HepG2 (cell line): ENCODE results near the gene ZNF391.

ENCODE experiments used
- CEBPB ChIP-seq: IDR thresholded peaks from 2 replicates; pipeline ENCODE4 v1.6.1; 2011; ENCODE audit warnings: low read depth, low read length, improper control_type of control experiment, borderline replicate concordance
- EP300 ChIP-seq, 3 experiments: sonication (generic) in 1 of 3; formaldehyde crosslinking in 1 of 3; IDR thresholded peaks; 2 replicates each; pipeline versions ENCODE4 v1.5.1 to v1.6.1; 2011 to 2020; ENCODE audit warnings: low read depth in 2 of 3, low read length in 2 of 3, borderline replicate concordance in 1 of 3, improper control_type of control experiment in 1 of 3, mild to moderate bottlenecking in 1 of 3, missing genetic modification reagents in 1 of 3, moderate library complexity in 1 of 3
- HOXD1 ChIP-seq: sonication (generic); formaldehyde crosslinking; IDR thresholded peaks from 2 replicates; pipeline ENCODE4 v1.5.0; 2020; ENCODE audit warnings: missing genetic modification reagents
- MAX ChIP-seq: IDR thresholded peaks from 2 replicates; pipeline ENCODE4 v1.6.1; 2012; ENCODE audit warnings: inconsistent platforms
- MXI1 ChIP-seq: IDR thresholded peaks from 3 replicates; pipeline ENCODE4 v1.6.1; 2012; ENCODE audit warnings: low read depth, low read length, inconsistent platforms, borderline replicate concordance
- POLR2A ChIP-seq, 2 experiments: IDR thresholded peaks; 2 replicates each; pipeline ENCODE4 v1.6.1; 2011; ENCODE audit warnings: low read depth in 2 of 2, low read length in 2 of 2, mild to moderate bottlenecking in 1 of 2, moderate library complexity in 1 of 2; ENCODE audit not compliant: insufficient read depth in 1 of 2
- SMC3 ChIP-seq: IDR thresholded peaks from 2 replicates; pipeline ENCODE4 v1.6.1; 2011; ENCODE audit warnings: low read length, improper control_type of control experiment
- SP1 ChIP-seq, 2 experiments: fragments of 450-650 bp in 1 of 2; sonication (generic) in 1 of 2; formaldehyde crosslinking in 1 of 2; IDR thresholded peaks; 2 replicates each; pipeline versions ENCODE4 v1.4.0 to v1.6.1; 2016 to 2020; ENCODE audit warnings: missing genetic modification reagents in 1 of 2
- ZNF335 ChIP-seq: sonication (generic); formaldehyde crosslinking; IDR thresholded peaks from 2 replicates; pipeline ENCODE4 v1.4.0; 2020; ENCODE audit warnings: missing genetic modification reagents
- ZNF639 ChIP-seq: conservative IDR thresholded peaks from 2 replicates; pipeline ENCODE4 v1.6.1; 2018; ENCODE audit warnings: missing genetic modification reagents
- TF ChIP-seq, protein P1 (sequence below): sonication (generic); formaldehyde crosslinking; IDR thresholded peaks from 2 replicates; pipeline ENCODE4 v1.8.0; 2022; ENCODE audit warnings: mild to moderate bottlenecking, missing genetic modification reagents, borderline replicate concordance
- TF ChIP-seq, protein P2 (sequence below): sonication (generic); formaldehyde crosslinking; conservative IDR thresholded peaks from 2 replicates; pipeline ENCODE4 v1.4.0; 2020; ENCODE audit warnings: missing genetic modification reagents
- TF ChIP-seq, protein P3 (sequence below): sonication (generic); formaldehyde crosslinking; IDR thresholded peaks from 2 replicates; pipeline ENCODE4 v1.5.0; 2020; ENCODE audit warnings: mild to moderate bottlenecking, missing genetic modification reagents, moderate library complexity

DNA sequence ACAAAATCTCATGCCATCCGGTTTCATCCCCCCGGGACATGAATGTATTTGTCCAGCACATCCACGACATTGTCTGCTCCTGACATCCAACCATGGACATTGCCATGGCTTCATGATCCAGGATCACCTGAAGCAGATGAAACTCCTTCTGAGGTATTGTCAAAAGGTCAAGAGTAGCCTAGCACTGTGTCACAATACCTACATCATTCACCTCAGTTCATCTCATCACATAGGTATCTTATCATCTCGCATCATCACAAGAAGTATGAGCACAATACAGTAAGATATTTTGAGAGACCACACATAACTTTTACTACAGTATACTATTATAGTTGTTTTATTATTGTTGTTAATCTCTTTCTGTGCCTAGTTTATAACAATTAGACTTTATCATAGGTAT is 50.8 kb downstream of the ZNF391 start:
- TF ChIP-seq SMC3 (no peak), HOXD1 (CRISPR knock-in tag) (no peak), EP300 (IDR thresholded peaks at IDR 0.05; ENCODE audit: low read depth in 2 of 2, low read length in 2 of 2) (no peak), EP300 (CRISPR knock-in tag; IDR thresholded peaks at IDR 0.05; ENCODE audit: borderline replicate concordance) (no peak), POLR2A (IDR thresholded peaks at IDR 0.05; ENCODE audit: insufficient read depth in 1 of 2, low read depth in 2 of 2, low read length in 2 of 2) (no peak), MAX (no peak), ZNF639 (no peak), ZNF335 (CRISPR knock-in tag) (no peak), SP1 (IDR thresholded peaks at IDR 0.05) (no peak), SP1 (CRISPR knock-in tag; IDR thresholded peaks at IDR 0.05) (no peak), MXI1 (no peak), CEBPB (no peak)
- TF ChIP-seq, protein P1, sequence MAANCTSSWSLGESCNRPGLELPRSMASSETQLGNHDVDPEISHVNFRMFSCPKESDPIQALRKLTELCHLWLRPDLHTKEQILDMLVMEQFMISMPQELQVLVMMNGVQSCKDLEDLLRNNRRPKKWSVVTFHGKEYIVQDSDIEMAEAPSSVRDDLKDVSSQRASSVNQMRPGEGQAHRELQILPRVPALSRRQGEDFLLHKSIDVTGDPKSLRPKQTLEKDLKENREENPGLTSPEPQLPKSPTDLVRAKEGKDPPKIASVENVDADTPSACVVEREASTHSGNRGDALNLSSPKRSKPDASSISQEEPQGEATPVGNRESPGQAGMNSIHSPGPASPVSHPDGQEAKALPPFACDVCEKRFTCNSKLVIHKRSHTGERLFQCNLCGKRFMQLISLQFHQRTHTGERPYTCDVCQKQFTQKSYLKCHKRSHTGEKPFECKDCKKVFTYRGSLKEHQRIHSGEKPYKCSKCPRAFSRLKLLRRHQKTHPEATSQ (CRISPR knock-in tag) = no peak
- TF ChIP-seq, protein P2, sequence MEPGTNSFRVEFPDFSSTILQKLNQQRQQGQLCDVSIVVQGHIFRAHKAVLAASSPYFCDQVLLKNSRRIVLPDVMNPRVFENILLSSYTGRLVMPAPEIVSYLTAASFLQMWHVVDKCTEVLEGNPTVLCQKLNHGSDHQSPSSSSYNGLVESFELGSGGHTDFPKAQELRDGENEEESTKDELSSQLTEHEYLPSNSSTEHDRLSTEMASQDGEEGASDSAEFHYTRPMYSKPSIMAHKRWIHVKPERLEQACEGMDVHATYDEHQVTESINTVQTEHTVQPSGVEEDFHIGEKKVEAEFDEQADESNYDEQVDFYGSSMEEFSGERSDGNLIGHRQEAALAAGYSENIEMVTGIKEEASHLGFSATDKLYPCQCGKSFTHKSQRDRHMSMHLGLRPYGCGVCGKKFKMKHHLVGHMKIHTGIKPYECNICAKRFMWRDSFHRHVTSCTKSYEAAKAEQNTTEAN = no peak
- TF ChIP-seq, protein P3, sequence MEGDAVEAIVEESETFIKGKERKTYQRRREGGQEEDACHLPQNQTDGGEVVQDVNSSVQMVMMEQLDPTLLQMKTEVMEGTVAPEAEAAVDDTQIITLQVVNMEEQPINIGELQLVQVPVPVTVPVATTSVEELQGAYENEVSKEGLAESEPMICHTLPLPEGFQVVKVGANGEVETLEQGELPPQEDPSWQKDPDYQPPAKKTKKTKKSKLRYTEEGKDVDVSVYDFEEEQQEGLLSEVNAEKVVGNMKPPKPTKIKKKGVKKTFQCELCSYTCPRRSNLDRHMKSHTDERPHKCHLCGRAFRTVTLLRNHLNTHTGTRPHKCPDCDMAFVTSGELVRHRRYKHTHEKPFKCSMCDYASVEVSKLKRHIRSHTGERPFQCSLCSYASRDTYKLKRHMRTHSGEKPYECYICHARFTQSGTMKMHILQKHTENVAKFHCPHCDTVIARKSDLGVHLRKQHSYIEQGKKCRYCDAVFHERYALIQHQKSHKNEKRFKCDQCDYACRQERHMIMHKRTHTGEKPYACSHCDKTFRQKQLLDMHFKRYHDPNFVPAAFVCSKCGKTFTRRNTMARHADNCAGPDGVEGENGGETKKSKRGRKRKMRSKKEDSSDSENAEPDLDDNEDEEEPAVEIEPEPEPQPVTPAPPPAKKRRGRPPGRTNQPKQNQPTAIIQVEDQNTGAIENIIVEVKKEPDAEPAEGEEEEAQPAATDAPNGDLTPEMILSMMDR (CRISPR knock-in tag) = no peak
